WI38 (cell line): Measurements from ENCODE around the gene TCEANC.
A peak's percentile ranks its signal among the peaks of the same experiment; 100 is the strongest.

Experiments
- H3K4me3 ChIP-seq: 2 replicates; pipeline ENCODE4 v1.5.1; 2011; ENCODE audit warnings: low read depth, mild to moderate bottlenecking, control low read depth, low read length
- TF ChIP-seq, protein P1 (sequence below): IDR thresholded peaks from 2 replicates; pipeline ENCODE4 v1.5.1; 2012; ENCODE audit warnings: low read depth, mild to moderate bottlenecking, control low read depth, low read length

The TCEANC gene, protein sequence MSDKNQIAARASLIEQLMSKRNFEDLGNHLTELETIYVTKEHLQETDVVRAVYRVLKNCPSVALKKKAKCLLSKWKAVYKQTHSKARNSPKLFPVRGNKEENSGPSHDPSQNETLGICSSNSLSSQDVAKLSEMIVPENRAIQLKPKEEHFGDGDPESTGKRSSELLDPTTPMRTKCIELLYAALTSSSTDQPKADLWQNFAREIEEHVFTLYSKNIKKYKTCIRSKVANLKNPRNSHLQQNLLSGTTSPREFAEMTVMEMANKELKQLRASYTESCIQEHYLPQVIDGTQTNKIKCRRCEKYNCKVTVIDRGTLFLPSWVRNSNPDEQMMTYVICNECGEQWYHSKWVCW

DNA sequence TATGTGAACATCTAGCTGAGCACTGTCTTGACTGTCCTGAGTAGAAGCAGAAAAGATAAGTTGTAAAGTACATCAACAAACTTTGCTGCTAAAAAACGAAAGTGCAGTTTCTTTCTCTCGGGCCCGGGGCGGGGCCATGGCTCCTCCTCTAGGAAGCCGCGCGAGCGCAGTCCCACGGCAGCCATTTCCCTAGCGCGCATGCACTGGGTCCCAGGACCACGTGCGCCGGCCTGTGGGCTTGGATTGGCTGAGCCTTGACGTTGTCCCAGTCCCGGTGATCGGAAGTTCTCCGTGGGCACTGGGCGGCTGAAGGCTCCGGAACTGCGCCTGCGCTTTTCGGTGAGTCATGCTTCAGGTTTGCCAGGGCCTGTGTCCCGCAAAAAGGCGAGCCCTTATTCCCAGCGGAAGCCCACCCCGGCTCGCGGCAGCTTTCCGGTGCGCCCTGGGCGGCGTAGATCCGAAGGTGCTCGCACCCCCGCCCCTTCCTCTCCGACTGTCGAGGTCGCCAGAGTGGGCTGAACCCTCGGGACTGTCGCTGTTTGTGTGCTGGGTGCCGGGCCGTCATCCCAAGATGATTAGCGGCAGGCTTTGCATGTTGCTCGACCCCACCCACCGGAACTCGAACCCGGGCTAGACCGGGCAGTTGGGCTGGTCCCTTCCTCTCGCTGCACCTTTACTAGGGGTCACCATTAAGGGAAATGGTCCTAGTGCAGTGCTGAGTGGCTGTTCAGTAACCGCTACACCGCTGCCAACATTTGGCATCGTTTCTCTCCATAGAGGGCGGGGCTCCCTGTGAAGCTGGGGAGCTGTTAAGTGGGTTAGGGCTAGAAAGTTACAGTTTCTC, at the start of gene TCEANC:
Gene TCEANC (plus strand): TSS at position 292 of the 844 bp plus-strand sequence. CDS start 9,368 bp downstream, outside the sequence.
- peak within 1 kb of the TSS; percentile 68 for H3K4me3 ChIP-seq
- TF ChIP-seq, protein P1, sequence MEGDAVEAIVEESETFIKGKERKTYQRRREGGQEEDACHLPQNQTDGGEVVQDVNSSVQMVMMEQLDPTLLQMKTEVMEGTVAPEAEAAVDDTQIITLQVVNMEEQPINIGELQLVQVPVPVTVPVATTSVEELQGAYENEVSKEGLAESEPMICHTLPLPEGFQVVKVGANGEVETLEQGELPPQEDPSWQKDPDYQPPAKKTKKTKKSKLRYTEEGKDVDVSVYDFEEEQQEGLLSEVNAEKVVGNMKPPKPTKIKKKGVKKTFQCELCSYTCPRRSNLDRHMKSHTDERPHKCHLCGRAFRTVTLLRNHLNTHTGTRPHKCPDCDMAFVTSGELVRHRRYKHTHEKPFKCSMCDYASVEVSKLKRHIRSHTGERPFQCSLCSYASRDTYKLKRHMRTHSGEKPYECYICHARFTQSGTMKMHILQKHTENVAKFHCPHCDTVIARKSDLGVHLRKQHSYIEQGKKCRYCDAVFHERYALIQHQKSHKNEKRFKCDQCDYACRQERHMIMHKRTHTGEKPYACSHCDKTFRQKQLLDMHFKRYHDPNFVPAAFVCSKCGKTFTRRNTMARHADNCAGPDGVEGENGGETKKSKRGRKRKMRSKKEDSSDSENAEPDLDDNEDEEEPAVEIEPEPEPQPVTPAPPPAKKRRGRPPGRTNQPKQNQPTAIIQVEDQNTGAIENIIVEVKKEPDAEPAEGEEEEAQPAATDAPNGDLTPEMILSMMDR, result no peak

DNA sequence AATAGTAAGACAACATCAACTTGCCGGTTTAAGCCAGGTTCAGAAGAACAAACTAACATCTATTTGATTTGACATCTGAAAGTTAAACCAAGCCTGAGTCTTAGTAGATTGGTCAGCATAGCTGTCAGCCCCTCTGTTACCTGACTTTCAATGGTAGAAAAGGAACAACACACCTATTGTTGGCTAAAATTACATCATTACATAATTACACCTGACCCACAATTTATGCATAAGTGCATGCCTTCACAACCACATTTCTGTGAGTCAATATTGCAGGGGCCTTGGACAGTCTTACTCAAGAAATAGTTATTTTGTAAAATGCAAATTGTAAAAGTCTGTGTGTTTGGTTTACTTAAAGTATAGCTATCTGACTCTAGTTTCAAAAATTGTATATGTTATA, 47.3 kb upstream of the TCEANC start:
- H3K4me3 ChIP-seq, result no peak overlapping the region
- TF ChIP-seq, protein P1, result no peak

DNA sequence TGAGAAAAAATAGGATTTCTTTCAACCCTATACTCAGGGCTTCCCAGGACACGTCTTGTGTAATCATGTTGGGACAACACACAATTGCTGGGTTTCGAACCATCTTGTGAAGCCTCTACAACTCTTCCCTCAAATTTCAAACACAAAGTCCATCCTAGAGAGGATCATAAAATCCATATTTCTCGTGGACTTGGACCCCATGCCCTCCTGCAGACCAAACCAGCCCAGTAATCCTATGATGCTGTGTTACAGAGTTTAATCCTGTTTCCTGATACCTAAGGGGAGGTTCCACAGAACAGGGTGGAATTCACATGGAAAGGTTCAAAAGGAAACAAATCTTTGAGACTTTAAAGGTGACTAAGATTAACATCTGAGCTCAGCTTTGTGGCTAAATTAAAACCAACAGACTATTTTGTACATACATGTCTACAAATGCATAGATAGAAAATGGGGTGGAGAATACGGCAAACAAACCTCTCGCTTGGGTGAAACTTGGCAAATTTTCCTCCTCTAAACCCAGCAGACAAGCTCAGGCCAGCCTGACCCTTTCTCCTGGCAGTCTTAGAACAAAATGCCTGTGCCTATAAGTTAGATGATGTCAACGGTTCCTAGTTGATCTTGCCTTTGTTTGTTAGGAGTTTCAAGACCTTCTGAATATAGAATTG, 45.5 kb upstream of the TCEANC start:
- no peak overlapping the region for H3K4me3 ChIP-seq
- TF ChIP-seq, protein P1, result no peak

DNA sequence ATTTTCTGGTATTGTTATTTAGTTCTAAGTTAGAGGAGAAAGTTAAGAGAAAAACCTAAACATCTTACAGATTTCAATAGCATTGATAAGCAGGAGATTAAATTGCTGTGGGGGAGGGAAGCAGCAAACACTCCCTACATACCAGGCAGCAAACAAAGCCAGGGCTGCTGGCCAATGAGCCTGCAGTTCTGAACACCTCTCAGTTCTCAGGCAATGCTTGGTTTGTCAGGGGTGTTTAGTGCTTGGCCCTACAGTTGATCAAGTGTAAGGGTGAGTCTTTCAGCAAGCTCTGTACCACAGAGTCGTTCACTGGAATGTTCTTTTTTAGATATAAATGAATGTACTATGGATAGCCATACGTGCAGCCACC, 45.0 kb upstream of the TCEANC start:
- TF ChIP-seq, protein P1, result no peak
- H3K4me3 ChIP-seq, result no peak overlapping the region

DNA sequence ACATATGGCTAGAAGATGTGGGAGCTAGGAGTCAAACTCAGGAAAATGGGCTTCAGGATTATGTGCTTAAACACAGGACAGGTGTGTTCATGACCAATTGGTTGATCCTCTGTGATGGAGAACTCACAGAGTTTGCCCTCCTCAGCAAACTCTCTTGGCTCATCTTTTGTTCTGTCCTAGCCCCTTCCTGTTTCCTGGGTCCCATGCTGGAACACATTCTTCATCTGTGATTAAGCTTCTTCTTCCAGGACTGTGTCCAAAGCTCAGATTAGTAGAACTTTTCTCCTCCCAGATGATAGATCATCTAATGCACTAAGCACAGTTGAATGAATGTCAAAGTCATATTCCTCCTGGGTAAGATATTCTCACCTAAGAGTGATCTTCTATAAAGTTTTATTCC, 38.8 kb upstream of the TCEANC start:
- H3K4me3 ChIP-seq, result no peak overlapping the region
- TF ChIP-seq, protein P1, result no peak

DNA sequence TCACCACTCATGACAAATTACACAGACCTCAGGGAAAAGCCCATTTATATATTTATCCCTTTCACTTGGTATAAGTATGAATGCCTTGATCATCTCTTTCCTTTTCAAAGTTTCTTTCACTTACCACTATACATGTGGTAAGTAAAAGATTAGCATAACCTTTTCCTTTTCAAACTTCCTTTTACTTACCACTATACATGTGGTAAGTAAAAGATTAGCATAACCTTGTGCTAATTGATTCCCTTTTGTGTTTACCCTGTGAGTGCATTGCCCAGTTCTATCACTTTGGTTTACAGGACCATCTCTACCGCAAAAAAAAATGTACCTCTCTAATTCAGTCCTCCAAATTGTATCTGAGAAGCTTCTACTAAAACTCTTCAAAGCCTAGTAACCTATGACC, 32.7 kb upstream of the TCEANC start:
- TF ChIP-seq, protein P1, result no peak
- H3K4me3 ChIP-seq, result no peak overlapping the region
